ENCODE results near the gene RGS1. TPM values are rescaled to one million over a fixed set of nuclear protein-coding genes. Genes with fewer than 3 reads are reported as not detected.

Gene RGS1
- total and polyA plus RNA-seq, 2 experiments from 2014 or later, result 0.12 TPM; not detected in 1

DNA sequence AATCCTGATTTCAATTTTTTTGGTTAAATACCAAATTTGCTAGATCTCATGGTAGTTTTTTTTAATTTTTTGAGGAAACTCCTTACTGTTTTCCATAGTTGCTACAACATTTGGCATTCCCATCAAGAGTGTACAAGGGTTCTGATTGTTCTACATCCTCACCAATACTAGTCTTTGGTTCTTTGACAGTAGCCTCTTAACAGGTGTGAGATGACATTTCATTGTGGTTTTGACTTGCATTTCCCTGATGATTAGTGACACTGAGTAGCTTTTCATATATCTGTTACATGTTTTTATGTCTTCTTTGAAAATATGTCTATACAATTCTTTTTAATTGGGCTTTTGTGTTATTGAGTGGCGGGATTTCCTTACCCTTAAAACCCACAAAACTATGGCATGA, 39.5 kb downstream of the RGS1 start:
- Histone ChIP-seq H3K9me3 (ENCODE audit: low read depth) (no peaks in the 10 kb centered on the region), H3K27me3 (no peaks in the 10 kb centered on the region), H3K27ac (no peak overlapping the region), H3K4me3 (no peak overlapping the region), H3K36me3 (no peaks in the 10 kb centered on the region), H3K4me1 (ENCODE audit: low read depth) (no peaks in the 10 kb centered on the region)
- DNase-seq (ENCODE audit: low read depth in 1 of 2, low spot score in 1 of 2), result no peak
- TF ChIP-seq, protein P1, sequence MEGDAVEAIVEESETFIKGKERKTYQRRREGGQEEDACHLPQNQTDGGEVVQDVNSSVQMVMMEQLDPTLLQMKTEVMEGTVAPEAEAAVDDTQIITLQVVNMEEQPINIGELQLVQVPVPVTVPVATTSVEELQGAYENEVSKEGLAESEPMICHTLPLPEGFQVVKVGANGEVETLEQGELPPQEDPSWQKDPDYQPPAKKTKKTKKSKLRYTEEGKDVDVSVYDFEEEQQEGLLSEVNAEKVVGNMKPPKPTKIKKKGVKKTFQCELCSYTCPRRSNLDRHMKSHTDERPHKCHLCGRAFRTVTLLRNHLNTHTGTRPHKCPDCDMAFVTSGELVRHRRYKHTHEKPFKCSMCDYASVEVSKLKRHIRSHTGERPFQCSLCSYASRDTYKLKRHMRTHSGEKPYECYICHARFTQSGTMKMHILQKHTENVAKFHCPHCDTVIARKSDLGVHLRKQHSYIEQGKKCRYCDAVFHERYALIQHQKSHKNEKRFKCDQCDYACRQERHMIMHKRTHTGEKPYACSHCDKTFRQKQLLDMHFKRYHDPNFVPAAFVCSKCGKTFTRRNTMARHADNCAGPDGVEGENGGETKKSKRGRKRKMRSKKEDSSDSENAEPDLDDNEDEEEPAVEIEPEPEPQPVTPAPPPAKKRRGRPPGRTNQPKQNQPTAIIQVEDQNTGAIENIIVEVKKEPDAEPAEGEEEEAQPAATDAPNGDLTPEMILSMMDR (IDR thresholded peaks at IDR 0.05; ENCODE audit: low read depth, low read length), result no peak

DNA sequence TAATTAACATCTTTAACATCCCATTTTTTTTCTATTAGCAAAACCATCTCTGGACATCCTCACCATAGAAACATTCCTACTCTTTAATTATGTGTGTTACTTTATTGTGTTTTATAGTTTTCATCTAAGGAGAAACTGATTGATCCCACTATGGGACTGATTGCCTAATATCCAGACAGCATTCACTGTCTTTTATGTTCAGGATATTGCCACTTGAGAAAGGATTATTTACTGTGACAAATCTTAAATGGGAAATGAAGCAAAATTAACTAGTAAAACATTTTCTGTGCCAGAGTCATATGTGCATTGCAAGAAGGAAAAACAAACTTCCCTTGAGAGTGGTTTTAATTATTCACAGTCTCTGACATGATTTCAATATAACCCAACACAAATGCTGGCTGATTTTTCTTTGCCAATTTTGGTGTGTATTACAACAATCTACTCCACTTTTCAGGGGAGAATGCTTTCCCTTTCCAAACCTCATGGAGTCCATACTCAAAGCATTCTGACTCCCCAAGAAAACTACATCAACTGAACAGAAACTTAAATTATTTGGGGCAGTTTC, 44.6 kb downstream of the RGS1 start:
- Histone ChIP-seq H3K27me3 (no peaks in the 10 kb centered on the region), H3K4me3 (no peak overlapping the region), H3K4me1 (ENCODE audit: low read depth) (no peaks in the 10 kb centered on the region), H3K36me3 (no peaks in the 10 kb centered on the region), H3K9me3 (ENCODE audit: low read depth) (no peaks in the 10 kb centered on the region), H3K27ac (no peak overlapping the region)
- DNase-seq (ENCODE audit: low read depth in 1 of 2, low spot score in 1 of 2), result no peak
- TF ChIP-seq, protein P1 (IDR thresholded peaks at IDR 0.05; ENCODE audit: low read depth, low read length), result no peak

DNA sequence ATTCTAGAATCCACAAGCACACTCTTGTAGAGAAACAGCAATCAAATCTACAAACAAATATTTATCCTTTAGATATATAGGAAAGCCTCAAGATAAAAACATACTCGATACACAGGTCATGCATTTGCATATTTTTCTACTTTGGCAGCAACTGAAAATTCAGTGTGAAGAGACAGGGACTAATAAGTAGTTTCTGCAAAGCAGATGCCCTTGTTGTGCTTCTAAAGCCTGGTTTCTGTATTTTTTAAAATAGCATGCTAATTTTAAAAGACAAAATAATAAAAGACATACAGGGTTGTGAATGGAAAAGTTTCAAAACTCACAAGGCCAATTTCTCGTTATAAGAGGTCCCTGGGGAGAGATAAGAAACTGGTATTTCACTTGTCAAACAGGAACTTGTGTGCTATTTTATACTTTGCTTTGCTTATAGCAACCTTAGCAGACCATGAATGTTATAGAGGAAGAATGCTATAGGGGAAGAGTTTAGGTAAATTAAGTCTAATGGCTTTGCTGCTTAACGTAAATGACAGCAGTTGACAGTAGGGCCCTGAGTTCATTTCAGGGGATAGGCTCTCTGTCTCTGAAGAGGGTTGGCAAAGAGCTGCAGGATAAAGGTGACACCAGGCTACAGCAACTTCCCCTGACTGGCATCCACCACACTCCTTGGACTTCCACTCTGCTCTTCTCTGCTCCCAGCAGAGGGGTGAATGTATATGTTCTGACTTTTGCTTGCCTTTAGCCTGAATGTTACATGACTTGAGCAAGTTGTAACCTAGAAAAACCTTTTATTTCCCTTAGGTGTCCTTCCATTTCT, 51.0 kb downstream of the RGS1 start:
- no peak overlapping the region for H3K4me3 ChIP-seq
- no peaks in the 10 kb centered on the region for H3K36me3 ChIP-seq
- DNase-seq (ENCODE audit: low read depth in 1 of 2, low spot score in 1 of 2), result peak in 1 of 2 donors; percentile 56
- H3K27me3 ChIP-seq, result no peaks in the 10 kb centered on the region
- TF ChIP-seq, protein P1 (IDR thresholded peaks at IDR 0.05; ENCODE audit: low read depth, low read length), result no peak
- no peaks in the 10 kb centered on the region for H3K9me3 ChIP-seq (ENCODE audit: low read depth)
- peaks cover 45% of the 10 kb centered on the region for H3K4me1 ChIP-seq (ENCODE audit: low read depth)
- peak overlapping the region; percentile 56 for H3K27ac ChIP-seq

DNA sequence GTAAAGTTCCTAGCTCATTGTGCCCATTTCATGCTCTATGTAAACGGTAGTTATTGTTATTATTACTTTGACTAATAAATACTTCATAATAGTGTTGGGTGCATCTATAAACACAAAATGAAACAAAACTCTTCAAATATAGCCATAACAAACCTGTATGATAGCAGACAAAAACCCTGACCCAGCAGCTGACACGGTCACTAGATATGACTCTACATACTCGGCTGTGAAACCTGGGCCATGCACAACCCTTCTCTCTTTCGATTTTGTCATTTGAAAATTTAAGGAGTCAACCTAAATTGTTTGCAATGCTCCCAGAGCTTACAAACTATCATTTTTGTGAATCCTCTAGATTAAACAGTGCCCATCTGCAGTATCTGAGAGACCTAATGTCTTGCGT, 52.3 kb downstream of the RGS1 start:
- peak overlapping the region; percentile 71 for H3K27ac ChIP-seq
- H3K4me3 ChIP-seq, result no peak overlapping the region
- no peaks in the 10 kb centered on the region for H3K9me3 ChIP-seq (ENCODE audit: low read depth)
- peaks cover 52% of the 10 kb centered on the region for H3K4me1 ChIP-seq (ENCODE audit: low read depth)
- H3K27me3 ChIP-seq, result no peaks in the 10 kb centered on the region
- TF ChIP-seq, protein P1 (IDR thresholded peaks at IDR 0.05; ENCODE audit: low read depth, low read length), result no peak
- no peak for DNase-seq (ENCODE audit: low read depth in 1 of 2, low spot score in 1 of 2)
- no peaks in the 10 kb centered on the region for H3K36me3 ChIP-seq

DNA sequence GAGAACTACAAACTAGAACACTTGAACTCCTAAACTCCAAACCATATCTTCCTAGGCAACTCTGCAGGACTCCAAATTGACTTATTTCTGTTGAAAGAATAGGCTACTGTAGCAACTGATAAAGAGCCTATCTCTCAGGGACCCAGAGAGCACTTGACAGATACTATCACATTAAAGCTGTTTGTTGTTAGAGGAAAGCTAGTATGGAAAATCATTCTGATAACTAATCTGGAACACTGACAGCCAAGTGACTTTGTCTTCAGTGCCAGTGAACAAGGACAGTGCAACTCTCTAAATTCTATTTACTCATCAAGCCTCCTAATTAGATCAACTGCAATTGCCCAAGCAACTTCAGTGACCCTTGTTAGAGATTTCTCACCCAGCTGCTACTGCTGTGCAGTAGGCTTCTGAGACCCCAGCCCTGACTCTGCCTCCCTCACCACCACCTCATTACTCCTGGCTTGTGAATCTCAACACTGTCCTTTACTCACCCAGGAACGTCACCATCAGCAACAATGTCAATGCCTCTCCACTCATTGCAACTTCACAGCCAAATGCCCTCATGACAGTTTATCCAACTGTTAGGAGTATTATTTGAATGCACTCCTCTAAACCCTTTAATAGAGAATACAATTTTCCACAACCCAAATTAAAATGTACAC, 53.0 kb downstream of the RGS1 start:
- H3K36me3 ChIP-seq, result no peaks in the 10 kb centered on the region
- peak in 1 of 2 donors; percentile 18 for DNase-seq (ENCODE audit: low read depth in 1 of 2, low spot score in 1 of 2)

More for the DNA sequence above, 53.0 kb downstream of the RGS1 start:
- Histone ChIP-seq H3K27me3 (no peaks in the 10 kb centered on the region), H3K27ac (peak overlapping the region; percentile 71), H3K9me3 (ENCODE audit: low read depth) (no peaks in the 10 kb centered on the region), H3K4me3 (no peak overlapping the region), H3K4me1 (ENCODE audit: low read depth) (peaks cover 59% of the 10 kb centered on the region)
- TF ChIP-seq, protein P1 (IDR thresholded peaks at IDR 0.05; ENCODE audit: low read depth, low read length), result no peak
